Raji (cell line): ENCODE data around the gene PRKCD.

Experiments
- POLR2A ChIP-seq: IDR thresholded peaks from 2 replicates; pipeline ENCODE4 v1.6.1; 2011; ENCODE audit warnings: low read depth, low read length, control low read depth; ENCODE audit not compliant: insufficient read depth

The PRKCD gene

GRCh38 chr3:53170325-53171063, 9.5 kb downstream of the PRKCD start:
- 0 out of 2 replicates have a peak, but pooled peaks have one; percentile 19 for TF ChIP-seq POLR2A

GRCh38 chr3:53171064-53171418, 10.0 kb downstream of the PRKCD start:
- TF ChIP-seq POLR2A, result no peak

GRCh38 chr3:53171827-53172505, 11.0 kb downstream of the PRKCD start:
- no peak for TF ChIP-seq POLR2A

GRCh38 chr3:53173107-53173506, 12.1 kb downstream of the PRKCD start:
- TF ChIP-seq POLR2A, result no peak

GRCh38 chr3:53174346-53175250, 13.6 kb downstream of the PRKCD start:
- TF ChIP-seq POLR2A, result peak; percentile 36; the same call in 1 of the 2 replicates

- no peak for TF ChIP-seq POLR2A
Measured at GRCh38 chr3:53175613-53176540, 14.9 kb downstream of the PRKCD start.

- TF ChIP-seq POLR2A, result no peak
Measured at GRCh38 chr3:53178246-53178645, 17.2 kb downstream of the PRKCD start.

GRCh38 chr3:53179580-53179979, 18.6 kb downstream of the PRKCD start:
- TF ChIP-seq POLR2A, result no peak

GRCh38 chr3:53180305-53181023, 19.5 kb downstream of the PRKCD start:
- peak; percentile 33; the same call in 1 of the 2 replicates for TF ChIP-seq POLR2A

- no peak for TF ChIP-seq POLR2A
Measured at GRCh38 chr3:53181024-53181371, 20.0 kb downstream of the PRKCD start.

- no peak for TF ChIP-seq POLR2A
Measured at GRCh38 chr3:53181528-53181927, 20.5 kb downstream of the PRKCD start.

- no peak for TF ChIP-seq POLR2A
Measured at GRCh38 chr3:53182764-53183355, 21.9 kb downstream of the PRKCD start.

- no peak for TF ChIP-seq POLR2A
Measured at GRCh38 chr3:53183514-53183913, 22.5 kb downstream of the PRKCD start.

- no peak for TF ChIP-seq POLR2A
Measured at GRCh38 chr3:53184701-53185100, 23.7 kb downstream of the PRKCD start.
